Brain microvascular endothelial cell (primary cell): ENCODE data around the gene COL23A1.
"Not testable (repeated sequence)": the region's sequence is repeated elsewhere in the genome, so short reads cannot be mapped to it uniquely, and the experiment has no call there.

ENCODE experiments used
- DNase-seq: peaks from one replicate; pipeline ENCODE4 v3.0.0-alpha.2; 2020
- H3K27ac ChIP-seq: fragments of 250-450 bp; sonication (Bioruptor Pico); 2 replicates; pipeline ENCODE4 v1.5.1; 2020; ENCODE audit warnings: mild to moderate bottlenecking, moderate library complexity
- H3K27me3 ChIP-seq: fragments of 250-450 bp; sonication (Bioruptor Pico); replicated peaks from 2 replicates; pipeline ENCODE4 v1.5.1; 2020; ENCODE audit warnings: mild to moderate bottlenecking
- H3K36me3 ChIP-seq: fragments of 250-450 bp; sonication (Bioruptor Pico); replicated peaks from 2 replicates; pipeline ENCODE4 v1.5.1; 2020; ENCODE audit warnings: mild to moderate bottlenecking
- H3K4me3 ChIP-seq: 2 replicates; pipeline ENCODE4 v1.5.1; 2011; ENCODE audit warnings: low read depth, mild to moderate bottlenecking, control low read depth, low read length, moderate library complexity
- CTCF ChIP-seq: IDR thresholded peaks from 2 replicates; pipeline ENCODE4 v1.5.1; 2011; ENCODE audit warnings: low read depth, mild to moderate bottlenecking, moderate library complexity, low read length, control low read depth, inconsistent platforms; ENCODE audit errors: missing control alignments
- in situ Hi-C: cut with HindIII; loops from 2 replicates; pipeline ENCODE4 v1.10.0; 2017; ENCODE audit warnings: low sequenced_read_pairs, low pct_ligation_motif_present

Gene COL23A1

GRCh38 chr5:178319541-178320041, 270.6 kb downstream of the COL23A1 start:
- no peak overlapping the region for H3K27ac ChIP-seq
- in situ Hi-C loops: no loop called here
- DNase-seq: no peak
- H3K4me3 ChIP-seq: no peak overlapping the region
- TF ChIP-seq CTCF: no peak
- H3K27me3 ChIP-seq: no peaks in the 10 kb centered on the region
- H3K36me3 ChIP-seq: no peaks in the 10 kb centered on the region

- no peaks in the 10 kb centered on the region for H3K27me3 ChIP-seq
- H3K36me3 ChIP-seq: no peaks in the 10 kb centered on the region
- in situ Hi-C loops: no loop called here
- DNase-seq: no peak
- no peak overlapping the region for H3K27ac ChIP-seq
- H3K4me3 ChIP-seq: no peak overlapping the region
- no peak for TF ChIP-seq CTCF
Observed at GRCh38 chr5:178318893-178319292, 271.3 kb downstream of the COL23A1 start.

GRCh38 chr5:178318382-178318781, 271.8 kb downstream of the COL23A1 start:
- Histone ChIP-seq H3K36me3 (no peaks in the 10 kb centered on the region), H3K27ac (no peak overlapping the region), H3K27me3 (no peaks in the 10 kb centered on the region), H3K4me3 (no peak overlapping the region)
- no peak for DNase-seq
- in situ Hi-C loops: no loop called here
- TF ChIP-seq CTCF: no peak

GRCh38 chr5:178317727-178318126, 272.5 kb downstream of the COL23A1 start:
- H3K27me3 ChIP-seq, H3K4me3 ChIP-seq, H3K36me3 ChIP-seq, in situ Hi-C loops, DNase-seq, H3K27ac ChIP-seq: not testable (repeated sequence)

- Histone ChIP-seq H3K36me3 (no peaks in the 10 kb centered on the region), H3K27ac (no peak overlapping the region), H3K4me3 (no peak overlapping the region), H3K27me3 (no peaks in the 10 kb centered on the region)
- in situ Hi-C loops: no loop called here
- DNase-seq: no peak
- TF ChIP-seq CTCF: no peak
Observed at GRCh38 chr5:178314961-178315820, 275.0 kb downstream of the COL23A1 start.

GRCh38 chr5:178314061-178314660, 276.0 kb downstream of the COL23A1 start:
- H3K27me3 ChIP-seq: no peaks in the 10 kb centered on the region
- in situ Hi-C loops: no loop called here
- DNase-seq: no peak
- H3K27ac ChIP-seq: no peak overlapping the region
- no peaks in the 10 kb centered on the region for H3K36me3 ChIP-seq
- no peak for TF ChIP-seq CTCF
- no peak overlapping the region for H3K4me3 ChIP-seq
